IPS DF 19.7 (cell line): ENCODE results near the gene TMEM47.

Experiments
- DNase-seq: peaks from one replicate; pipeline ENCODE4 v3.0.0-alpha.2; 2013; ENCODE audit warnings: low read depth, low spot score

The TMEM47 gene

GRCh38 chrX:34656842-34657725 is at the start of gene TMEM47:
Gene TMEM47, minus strand, starts transcription at chrX:34657285. Its CDS starts 256 bp downstream, at chrX:34657029.
- no peak for DNase-seq

- no peak for DNase-seq
These were observed 30.0 kb upstream of the TMEM47 start for GRCh38 chrX:34687095-34687494.

- no peak for DNase-seq
These were observed 2.5 kb upstream of the TMEM47 start for GRCh38 chrX:34659575-34659974.

GRCh38 chrX:34658326-34658725 is 1.2 kb upstream of the TMEM47 start:
- no peak for DNase-seq

GRCh38 chrX:34657726-34658070 is 613 bp upstream of the TMEM47 start:
- DNase-seq = no peak

- no peak for DNase-seq
These were observed 631 bp downstream of the TMEM47 start for GRCh38 chrX:34656467-34656841.

- DNase-seq = no peak
These were observed 1.3 kb downstream of the TMEM47 start for GRCh38 chrX:34655501-34656455.

- DNase-seq = no peak
These were observed 2.2 kb downstream of the TMEM47 start for GRCh38 chrX:34654696-34655490.

GRCh38 chrX:34653811-34654210 is 3.3 kb downstream of the TMEM47 start:
- DNase-seq = no peak

GRCh38 chrX:34642849-34643248 is 14.2 kb downstream of the TMEM47 start:
- DNase-seq = no peak

- DNase-seq = no peak
These were observed 19.0 kb downstream of the TMEM47 start for GRCh38 chrX:34638116-34638515.

GRCh38 chrX:34634349-34634748 is 22.7 kb downstream of the TMEM47 start:
- DNase-seq = no peak

GRCh38 chrX:34632384-34632783 is 24.7 kb downstream of the TMEM47 start:
- no peak for DNase-seq

GRCh38 chrX:34631479-34632220 is 25.4 kb downstream of the TMEM47 start:
- no peak for DNase-seq

GRCh38 chrX:34629572-34629971 is 27.5 kb downstream of the TMEM47 start:
- no peak for DNase-seq

GRCh38 chrX:34624416-34624815 is 32.7 kb downstream of the TMEM47 start:
- no peak for DNase-seq

GRCh38 chrX:34619920-34620319 is 37.2 kb downstream of the TMEM47 start:
- no peak for DNase-seq

GRCh38 chrX:34612036-34612435 is 45.0 kb downstream of the TMEM47 start:
- no peak for DNase-seq

GRCh38 chrX:34598362-34598761 is 58.7 kb downstream of the TMEM47 start:
- no peak for DNase-seq

- no peak for DNase-seq
These were observed 70.1 kb downstream of the TMEM47 start for GRCh38 chrX:34586936-34587335.

- DNase-seq = no peak
These were observed 70.7 kb downstream of the TMEM47 start for GRCh38 chrX:34586346-34586911.
